GM12872 (cell line): ENCODE results near the gene RELN.

Source experiments
- TF ChIP-seq, protein P1 (sequence below): IDR thresholded peaks from 3 replicates; pipeline ENCODE4 v1.5.1; 2011; ENCODE audit warnings: low read depth, mild to moderate bottlenecking, low read length, moderate library complexity; ENCODE audit not compliant: insufficient read depth

The RELN gene

DNA sequence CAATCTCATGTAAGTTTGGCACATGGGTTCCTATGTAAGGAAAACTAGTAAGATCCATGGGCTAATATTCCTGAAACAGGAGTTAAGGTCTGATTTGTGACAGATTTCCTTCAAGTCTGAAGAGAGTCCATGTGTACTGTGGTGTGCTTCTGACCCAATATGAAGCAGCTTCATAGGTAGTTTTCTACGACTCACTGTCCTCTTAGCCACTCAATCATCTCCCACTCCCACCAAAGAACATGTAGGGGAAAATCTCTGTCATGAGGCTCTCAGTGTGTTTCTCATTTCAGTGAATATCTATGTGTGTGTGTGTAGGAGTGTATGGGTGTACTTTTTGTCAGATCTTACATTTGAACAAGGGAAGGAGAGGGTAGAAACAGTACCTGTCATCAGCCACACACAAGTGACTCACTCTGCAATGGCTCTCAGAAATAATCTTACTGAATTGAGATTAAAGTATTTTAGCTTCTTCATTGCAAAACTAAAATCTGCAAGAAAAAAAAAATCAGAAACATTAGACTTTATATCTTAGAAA lies 31.1 kb downstream of the RELN start:
- TF ChIP-seq, protein P1, sequence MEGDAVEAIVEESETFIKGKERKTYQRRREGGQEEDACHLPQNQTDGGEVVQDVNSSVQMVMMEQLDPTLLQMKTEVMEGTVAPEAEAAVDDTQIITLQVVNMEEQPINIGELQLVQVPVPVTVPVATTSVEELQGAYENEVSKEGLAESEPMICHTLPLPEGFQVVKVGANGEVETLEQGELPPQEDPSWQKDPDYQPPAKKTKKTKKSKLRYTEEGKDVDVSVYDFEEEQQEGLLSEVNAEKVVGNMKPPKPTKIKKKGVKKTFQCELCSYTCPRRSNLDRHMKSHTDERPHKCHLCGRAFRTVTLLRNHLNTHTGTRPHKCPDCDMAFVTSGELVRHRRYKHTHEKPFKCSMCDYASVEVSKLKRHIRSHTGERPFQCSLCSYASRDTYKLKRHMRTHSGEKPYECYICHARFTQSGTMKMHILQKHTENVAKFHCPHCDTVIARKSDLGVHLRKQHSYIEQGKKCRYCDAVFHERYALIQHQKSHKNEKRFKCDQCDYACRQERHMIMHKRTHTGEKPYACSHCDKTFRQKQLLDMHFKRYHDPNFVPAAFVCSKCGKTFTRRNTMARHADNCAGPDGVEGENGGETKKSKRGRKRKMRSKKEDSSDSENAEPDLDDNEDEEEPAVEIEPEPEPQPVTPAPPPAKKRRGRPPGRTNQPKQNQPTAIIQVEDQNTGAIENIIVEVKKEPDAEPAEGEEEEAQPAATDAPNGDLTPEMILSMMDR, result no peak

DNA sequence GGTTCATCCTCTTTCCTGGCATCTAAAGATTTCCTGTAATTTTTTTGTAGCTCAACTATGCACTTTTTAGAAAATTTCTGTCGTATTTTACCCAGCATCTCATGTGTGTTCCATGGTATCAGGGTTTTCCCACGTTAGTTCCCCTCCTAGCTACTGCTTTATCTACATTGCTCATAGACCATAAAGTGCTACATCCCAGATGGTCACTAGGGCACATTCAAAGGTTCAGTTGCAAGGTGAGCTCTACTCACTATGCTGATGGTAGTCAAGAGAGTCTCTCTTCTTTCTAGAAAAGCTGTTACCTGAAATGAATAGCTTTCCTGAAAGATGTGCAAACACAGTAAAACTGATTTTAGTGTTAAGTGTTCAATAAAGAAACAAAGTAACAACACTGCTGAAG lies 33.5 kb downstream of the RELN start:
- TF ChIP-seq, protein P1, result no peak

DNA sequence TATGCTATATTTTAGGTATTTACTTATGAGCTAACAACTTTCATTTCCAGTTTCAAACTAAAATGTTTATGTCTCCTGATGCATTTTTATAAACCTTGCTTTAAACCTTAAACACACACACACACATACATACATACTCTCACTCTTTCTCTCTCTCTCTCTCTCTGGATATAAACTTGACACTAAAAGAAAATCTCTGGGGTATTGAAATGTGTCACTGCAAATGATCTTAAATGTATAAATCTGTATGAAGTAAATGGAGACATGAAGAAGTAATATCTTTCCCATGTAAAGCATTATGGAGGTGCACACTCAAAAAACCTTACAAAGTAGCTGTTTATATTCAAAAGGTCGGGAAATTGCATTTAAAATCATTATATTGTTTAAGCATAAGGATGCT lies 37.0 kb downstream of the RELN start:
- TF ChIP-seq, protein P1, result no peak

DNA sequence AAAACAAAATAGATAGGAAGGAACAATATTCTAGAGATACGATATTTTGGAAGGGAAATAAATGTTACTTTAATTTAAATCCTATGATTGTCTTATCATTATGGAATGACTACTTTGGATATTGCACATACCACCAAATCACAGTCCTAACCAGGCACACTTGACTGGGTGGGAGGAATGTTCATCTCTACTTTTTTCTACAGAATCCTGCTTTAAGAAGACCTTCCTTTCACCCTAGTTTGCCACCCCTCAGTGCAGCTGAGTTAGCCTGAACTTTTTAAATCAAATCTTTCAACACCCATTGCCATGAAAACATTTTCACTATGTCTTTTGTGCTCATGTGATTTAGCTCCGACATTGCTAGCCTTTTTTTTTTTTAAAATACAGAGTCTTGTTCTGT lies 38.1 kb downstream of the RELN start:
- TF ChIP-seq, protein P1, result no peak

DNA sequence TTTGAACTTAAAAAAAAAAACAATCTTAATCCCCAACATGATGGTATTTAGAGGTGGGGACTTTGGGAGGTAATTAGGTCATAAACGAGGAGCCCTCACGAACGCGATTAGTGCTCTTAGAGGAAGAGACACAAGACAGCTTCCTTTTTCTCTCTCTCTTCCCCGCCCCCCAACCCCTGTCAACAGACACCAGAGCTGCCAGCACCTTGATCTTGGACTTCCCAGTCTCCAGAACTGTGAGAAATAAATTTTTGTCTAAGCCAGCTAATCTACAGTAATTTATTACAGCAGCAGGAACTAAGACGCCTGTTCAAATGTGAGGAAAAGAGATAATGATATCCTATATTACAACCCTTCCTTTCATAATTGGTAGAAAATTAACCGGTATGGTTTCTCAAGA lies 40.1 kb downstream of the RELN start:
- TF ChIP-seq, protein P1, result no peak

DNA sequence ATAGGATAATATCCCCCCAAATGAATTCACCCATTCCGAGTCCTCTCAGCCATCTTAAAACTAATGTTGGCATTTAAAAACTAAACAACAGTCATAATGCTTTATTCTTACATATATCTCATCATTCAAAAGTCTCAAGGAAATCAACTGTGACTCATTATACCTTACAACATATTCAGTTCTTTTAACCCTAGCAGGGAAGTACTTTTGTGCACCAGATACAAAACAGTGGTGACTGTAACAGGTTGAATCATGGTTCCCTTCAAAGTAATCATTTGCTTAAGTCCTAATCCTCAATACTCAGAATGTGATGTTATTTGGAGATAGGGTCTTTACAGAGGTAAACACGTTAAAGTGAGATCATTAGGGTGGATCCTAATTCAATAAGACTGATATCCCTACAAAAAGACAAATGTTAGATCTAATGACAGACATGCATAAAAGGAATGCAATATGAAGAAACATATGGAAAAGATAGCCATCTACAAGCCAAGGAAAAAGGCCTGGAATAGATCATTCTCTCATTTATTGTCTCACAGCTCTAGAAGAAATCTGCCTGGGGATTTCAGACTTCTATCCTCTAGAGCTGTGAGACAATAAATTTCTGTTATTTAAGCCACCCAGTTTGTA lies 42.3 kb downstream of the RELN start:
- TF ChIP-seq, protein P1, result no peak

DNA sequence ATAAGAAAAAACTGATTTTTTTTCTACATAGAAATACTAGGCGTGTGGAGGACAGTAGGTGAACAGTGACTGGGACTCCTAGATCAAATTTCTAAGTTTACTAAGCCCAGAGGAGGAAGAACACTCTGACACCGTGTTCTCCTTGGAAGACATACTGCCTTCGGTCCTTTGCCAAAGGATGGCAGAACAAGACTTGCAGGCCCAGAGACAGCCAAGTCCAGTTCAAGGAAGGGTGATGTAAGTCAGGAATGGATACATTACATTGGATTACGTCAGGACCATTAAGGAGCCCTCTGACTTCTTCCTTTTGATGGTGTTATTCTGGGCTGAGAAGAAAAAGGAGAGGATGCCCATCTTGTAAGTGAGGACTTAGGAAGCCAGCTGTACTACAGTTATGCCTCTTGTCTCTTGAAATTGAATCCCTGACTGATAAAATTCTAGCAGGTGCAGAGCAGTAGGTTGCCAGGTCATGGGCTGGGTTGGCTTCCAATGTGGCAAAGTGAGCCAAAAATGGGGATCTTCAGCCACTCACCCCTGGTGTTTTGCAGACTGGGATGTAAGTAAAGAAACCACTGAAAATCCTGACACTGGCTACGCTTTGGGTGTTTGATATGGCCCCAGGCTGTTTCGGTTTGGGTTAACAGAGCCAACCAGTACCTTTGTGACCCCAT lies 45.1 kb downstream of the RELN start:
- TF ChIP-seq, protein P1, result no peak
